ENCODE data around the gene CFAP46. TPM values are rescaled to one million over a fixed set of nuclear protein-coding genes. Genes with fewer than 3 reads are reported as not detected.
A peak's percentile ranks its signal among the peaks of the same experiment; 100 is the strongest.

The CFAP46 gene
- total RNA-seq, 3 donors from 2014 or later = 0.78 to 1.0 TPM; not detected in 1

DNA sequence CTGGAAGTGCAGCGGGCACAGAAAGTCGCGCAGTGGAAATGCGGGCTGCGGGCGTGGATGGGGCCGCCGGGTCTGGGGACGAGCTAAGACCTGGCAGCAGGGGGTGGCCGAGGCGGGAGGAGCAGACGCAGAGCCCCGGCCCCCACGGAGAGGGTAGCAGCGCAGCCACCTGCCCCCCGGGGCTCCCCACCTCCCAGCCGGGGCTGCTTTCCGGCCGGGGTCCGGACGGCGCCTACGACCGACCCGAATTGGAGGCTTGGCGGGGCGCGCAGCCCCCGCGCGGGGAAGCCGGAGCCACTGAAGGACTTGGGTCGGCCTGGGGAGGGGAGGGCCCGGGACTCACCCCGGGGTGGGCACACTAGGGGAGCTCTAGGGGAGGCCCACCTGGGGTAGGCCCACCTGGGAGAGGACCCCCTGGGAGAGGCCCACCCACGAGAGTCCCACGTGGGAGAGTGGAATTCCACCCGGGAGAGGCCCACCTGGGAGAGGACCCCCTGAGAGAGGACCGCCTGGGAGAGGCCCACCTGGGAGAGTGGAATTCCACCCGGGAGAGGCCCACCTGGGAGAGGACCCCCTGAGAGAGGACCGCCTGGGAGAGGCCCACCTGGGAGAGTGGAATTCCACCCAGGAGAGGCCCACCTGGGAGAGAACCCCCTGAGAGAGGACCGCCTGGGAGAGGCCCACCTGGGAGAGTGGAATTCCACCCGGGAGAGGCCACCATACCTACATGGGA lies 854 bp upstream of the CFAP46 start:
- ATAC-seq = no peak
- H3K4me3 ChIP-seq = no peak overlapping the region
- intact Hi-C loops (cut with DNase I, micrococcal nuclease) = no loop called here

GRCh38 chr10:132941640-132942051 lies 724 bp downstream of the CFAP46 start:
- no peak for ATAC-seq
- no peak overlapping the region for H3K4me3 ChIP-seq
- intact Hi-C loops (cut with DNase I, micrococcal nuclease) = no loop called here

More for the DNA sequence above, 854 bp upstream of the CFAP46 start:
- peak in 1 of 3 donors; percentile 40 for DNase-seq
- H3K36me3 ChIP-seq (ENCODE audit: low read depth) = no peaks in the 10 kb centered on the region
- no peaks in the 10 kb centered on the region for H3K9me3 ChIP-seq
- TF ChIP-seq CTCF (IDR thresholded peaks at IDR 0.05) = no peak
- peaks cover 5% of the 10 kb centered on the region for H3K4me1 ChIP-seq (ENCODE audit: low read depth)

GRCh38 chr10:132940791-132941465 lies 1.4 kb downstream of the CFAP46 start:
- no peak for TF ChIP-seq CTCF (IDR thresholded peaks at IDR 0.05)
- no peak for DNase-seq
- H3K4me1 ChIP-seq (ENCODE audit: low read depth) = peaks cover 5% of the 10 kb centered on the region
- no peaks in the 10 kb centered on the region for H3K9me3 ChIP-seq
- ATAC-seq = no peak
- intact Hi-C loops (cut with DNase I, micrococcal nuclease) = no loop called here
- H3K4me3 ChIP-seq = no peak overlapping the region
- no peaks in the 10 kb centered on the region for H3K36me3 ChIP-seq (ENCODE audit: low read depth)

More at GRCh38 chr10:132941640-132942051, 724 bp downstream of the CFAP46 start:
- Histone ChIP-seq H3K36me3 (ENCODE audit: low read depth) (no peaks in the 10 kb centered on the region), H3K9me3 (no peaks in the 10 kb centered on the region), H3K4me1 (ENCODE audit: low read depth) (peaks cover 5% of the 10 kb centered on the region)
- DNase-seq = no peak
- TF ChIP-seq CTCF (IDR thresholded peaks at IDR 0.05) = no peak

- peak; percentile 75 for TF ChIP-seq CTCF (IDR thresholded peaks at IDR 0.05)
- no peaks in the 10 kb centered on the region for H3K36me3 ChIP-seq (ENCODE audit: low read depth)
- H3K4me1 ChIP-seq (ENCODE audit: low read depth) = peaks cover 5% of the 10 kb centered on the region
- peak; percentile 64 for ATAC-seq
- DNase-seq = peak in 2 of 3 donors; percentile 46 to 65
- no peak overlapping the region for H3K4me3 ChIP-seq
- no peaks in the 10 kb centered on the region for H3K9me3 ChIP-seq
- intact Hi-C loops (cut with DNase I, micrococcal nuclease) = no loop called here
Measured at GRCh38 chr10:132939957-132940790, 2.2 kb downstream of the CFAP46 start.

GRCh38 chr10:132939378-132939955 lies 2.9 kb downstream of the CFAP46 start:
- Histone ChIP-seq H3K4me1 (ENCODE audit: low read depth) (peaks cover 5% of the 10 kb centered on the region), H3K36me3 (ENCODE audit: low read depth) (no peaks in the 10 kb centered on the region), H3K4me3 (no peak overlapping the region), H3K9me3 (no peaks in the 10 kb centered on the region)
- ATAC-seq (no peak), DNase-seq (peak in 1 of 3 donors; percentile 15)
- TF ChIP-seq CTCF (IDR thresholded peaks at IDR 0.05) = no peak
- intact Hi-C loops (cut with DNase I, micrococcal nuclease) = no loop called here

All from mucosa of descending colon (tissue), 3 donors.